Hepatocyte (in vitro differentiated cells): ENCODE results near the gene FMNL2.

ENCODE experiments used
- CTCF ChIP-seq: fragments of 200-600 bp; sonication (generic); IDR thresholded peaks from 2 replicates; pipeline ENCODE4 v1.5.1; 2016; ENCODE audit warnings: antibody characterized with exemption, mild to moderate bottlenecking; ENCODE audit not compliant: poor library complexity
- EZH2 ChIP-seq: fragments of 200-600 bp; sonication (generic); IDR thresholded peaks from 2 replicates; pipeline ENCODE4 v1.6.1; 2016; ENCODE audit warnings: antibody characterized with exemption, mild to moderate bottlenecking, borderline replicate concordance
- EZH2phosphoT487 ChIP-seq: fragments of 200-600 bp; sonication (generic); IDR thresholded peaks from one replicate; pipeline ENCODE4 v1.6.1; 2018; ENCODE audit warnings: antibody characterized with exemption, mild to moderate bottlenecking, low read depth, moderate library complexity; ENCODE audit not compliant: unreplicated experiment, severe bottlenecking

- TF ChIP-seq CTCF (no peak), EZH2 (no peak), EZH2phosphoT487 (no peak)
Observed at GRCh38 chr2:152607793-152608300, 272.9 kb downstream of the FMNL2 start.
